Ecto neural progenitor cell (in vitro differentiated cells): ENCODE measurements around the gene MYO3B.
"Not testable (repeated sequence)": the region's sequence is repeated elsewhere in the genome, so short reads cannot be mapped to it uniquely, and the experiment has no call there.

Experiments
- DNase-seq: peaks from one replicate; pipeline ENCODE4 v3.0.0-alpha.2; 2018; ENCODE audit warnings: low spot score

Gene MYO3B

DNA sequence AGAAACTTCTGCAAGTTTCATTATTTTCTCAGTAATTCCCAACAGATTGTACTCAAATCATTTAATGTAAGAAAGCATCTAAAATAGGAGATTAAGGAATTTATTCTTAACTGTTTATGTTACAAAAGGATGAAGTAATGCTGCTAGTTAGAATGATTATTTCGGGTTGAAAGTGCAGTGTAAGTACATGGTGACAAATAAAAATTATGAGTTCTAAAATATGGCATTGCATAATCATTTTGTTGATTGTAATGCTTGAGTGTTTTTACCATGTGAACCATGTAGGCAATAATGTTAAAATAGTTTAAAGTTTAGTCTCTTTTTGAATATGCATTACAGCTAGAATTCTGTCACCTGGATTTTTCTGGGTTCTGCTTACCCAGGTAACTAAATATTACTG is 388.2 kb downstream of the MYO3B start:
- DNase-seq, result no peak

- DNase-seq, result no peak
These were observed 389.5 kb downstream of the MYO3B start for GRCh38 chr2:170567429-170567828.

DNA sequence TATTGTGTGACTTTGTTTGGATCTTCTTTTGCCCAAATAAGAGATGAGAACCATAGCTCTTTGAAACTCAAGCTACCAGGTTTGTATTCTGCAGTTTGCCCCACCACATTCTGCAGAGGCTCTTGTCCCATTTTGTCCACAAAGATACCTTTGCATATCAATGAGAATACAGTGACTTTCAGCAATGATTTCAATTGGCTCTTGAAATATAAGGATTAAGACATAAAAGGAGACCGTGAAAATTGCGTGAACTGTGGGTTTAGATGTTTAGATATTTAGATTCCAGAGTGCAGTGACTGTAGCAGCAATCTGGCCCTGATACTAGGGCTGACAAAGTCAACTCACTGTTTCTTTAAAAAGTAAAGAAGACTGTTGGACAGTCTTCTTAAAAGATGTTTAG is 390.6 kb downstream of the MYO3B start:
- no peak for DNase-seq

GRCh38 chr2:170571612-170572011 is 393.7 kb downstream of the MYO3B start:
- DNase-seq, result no peak

DNA sequence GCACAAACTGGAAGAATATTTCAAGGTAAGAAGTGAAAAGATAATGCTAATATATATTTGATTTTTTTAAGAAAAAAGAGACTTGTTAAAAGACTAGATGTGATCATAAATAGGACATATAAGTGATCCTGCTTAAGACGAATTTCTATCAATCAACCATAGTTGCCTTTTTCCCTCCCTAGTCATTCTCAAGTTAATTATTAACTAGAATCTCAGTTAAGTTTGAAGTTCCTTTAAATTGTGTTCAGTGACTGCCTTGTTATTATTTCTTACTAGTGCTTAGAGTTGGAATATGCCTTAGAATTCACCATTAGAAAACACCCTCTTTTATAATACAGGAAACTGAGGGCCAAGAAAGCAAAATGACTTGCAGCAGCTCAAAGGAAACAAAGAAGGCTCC is 395.7 kb downstream of the MYO3B start:
- no peak for DNase-seq

DNA sequence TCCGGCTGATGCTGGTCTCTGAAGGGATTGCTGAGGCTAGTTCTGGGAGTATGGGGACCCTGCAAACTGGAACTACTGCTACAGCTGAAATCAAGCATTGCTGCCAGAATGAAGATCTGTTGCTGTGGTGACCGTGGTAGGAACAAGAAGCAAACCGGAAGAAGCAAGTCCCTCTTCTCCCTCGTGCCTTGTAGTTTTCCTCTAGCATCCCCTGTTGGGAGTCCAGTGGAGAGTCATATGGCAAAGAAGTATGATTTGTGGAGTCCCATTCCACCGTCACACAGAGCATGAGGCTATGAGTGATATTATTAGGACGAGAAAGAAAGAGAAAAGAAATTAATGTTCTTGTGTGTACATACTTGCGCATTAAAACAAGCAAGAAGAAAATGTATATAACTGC is 398.3 kb downstream of the MYO3B start:
- DNase-seq, result no peak

GRCh38 chr2:170577356-170577755 is 399.4 kb downstream of the MYO3B start:
- no peak for DNase-seq

DNA sequence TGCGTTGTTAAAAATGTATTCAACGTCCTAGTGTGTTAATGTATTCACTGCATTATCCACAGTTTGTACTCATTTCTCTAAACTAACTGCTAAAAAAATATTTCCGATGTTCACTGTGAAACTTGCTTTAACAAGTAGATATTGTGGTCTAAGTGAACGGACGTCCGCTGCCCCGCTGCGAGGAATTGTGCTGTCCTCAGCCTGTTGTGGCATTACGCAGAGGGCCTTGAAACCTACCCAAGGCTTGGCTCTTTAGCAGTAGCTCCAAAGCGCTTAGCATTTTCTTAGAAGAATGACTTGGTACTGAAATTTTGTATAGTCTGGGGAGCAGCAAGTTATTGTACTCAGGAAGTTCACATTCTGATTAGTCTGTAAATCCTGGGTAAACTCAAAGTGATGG is 400.7 kb downstream of the MYO3B start:
- no peak for DNase-seq

GRCh38 chr2:170579511-170579910 is 401.6 kb downstream of the MYO3B start:
- no peak for DNase-seq

DNA sequence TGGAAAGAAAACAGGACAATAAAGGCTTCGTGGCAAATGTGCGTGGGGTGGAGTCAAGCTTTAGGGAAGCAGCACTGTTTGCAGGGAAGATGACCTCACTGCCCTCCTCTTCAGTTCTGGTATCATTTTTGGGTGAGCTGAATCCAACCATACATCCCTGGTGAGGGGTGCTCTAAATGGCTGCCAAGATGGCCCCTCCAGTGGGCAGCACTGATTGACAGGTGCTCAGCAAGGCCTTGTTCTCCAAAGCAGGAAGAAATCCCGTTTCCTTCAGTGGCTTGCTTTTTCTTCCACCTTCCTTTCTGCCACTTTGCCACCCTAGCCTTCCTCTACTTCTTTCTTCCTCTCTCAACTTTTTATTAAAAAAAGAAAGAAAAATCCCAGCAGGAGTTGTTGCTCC is 404.4 kb downstream of the MYO3B start:
- DNase-seq, result no peak

DNA sequence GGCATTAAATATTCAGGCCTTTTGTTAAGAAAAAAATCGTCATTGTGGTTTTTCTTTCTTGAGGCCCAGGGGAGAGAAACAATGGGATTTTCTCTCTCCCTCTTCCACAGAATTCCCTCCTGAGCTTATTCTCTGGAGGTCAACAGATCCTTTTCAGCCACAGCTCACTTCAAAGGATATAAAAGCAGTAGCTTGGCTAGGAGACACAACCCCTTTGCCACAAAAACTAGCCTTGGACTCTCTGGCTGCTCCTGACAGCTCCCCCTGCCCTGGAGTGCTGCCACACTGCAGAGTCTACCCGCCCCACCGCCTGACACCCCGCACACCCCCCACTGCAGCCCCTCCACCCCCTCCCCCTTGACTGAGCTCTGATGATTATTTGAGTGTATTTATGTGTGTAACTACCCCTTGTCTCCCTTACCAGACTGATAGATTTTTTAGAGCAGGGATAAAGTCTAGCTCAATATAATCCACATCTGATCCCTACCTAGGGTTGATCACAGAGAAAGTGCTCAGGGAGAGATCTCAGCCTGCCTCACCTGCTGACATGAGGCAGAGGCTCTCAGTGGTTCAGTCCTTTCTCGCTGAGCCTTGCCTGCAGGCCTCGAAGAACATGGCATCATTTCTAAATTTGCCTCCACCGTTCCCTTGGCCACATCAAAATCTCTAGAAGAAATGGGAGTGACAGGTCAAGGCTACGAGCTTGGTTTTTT is 405.0 kb downstream of the MYO3B start:
- DNase-seq, result no peak

DNA sequence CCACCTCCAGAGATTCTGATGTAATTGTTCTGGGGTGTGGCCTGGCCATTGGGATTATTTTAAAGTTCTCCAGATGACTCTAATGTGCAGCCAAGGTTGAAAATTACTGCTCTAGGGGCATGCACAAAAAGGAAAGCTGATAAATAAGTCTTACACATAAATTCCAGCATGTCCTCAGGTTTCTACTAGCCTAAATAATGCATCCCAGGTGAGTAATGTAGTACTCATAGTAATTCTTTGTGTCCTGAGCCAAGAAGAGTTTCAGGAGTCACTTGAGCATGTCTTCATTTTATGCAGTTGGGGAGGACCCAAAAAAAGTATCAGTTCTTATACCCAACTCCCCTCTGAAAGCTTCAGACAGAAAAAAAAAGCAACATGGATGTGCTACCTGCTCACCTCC is 407.1 kb downstream of the MYO3B start:
- DNase-seq, result no peak

GRCh38 chr2:170586571-170587095 is 408.7 kb downstream of the MYO3B start:
- no peak for DNase-seq

- DNase-seq, result no peak
These were observed 409.2 kb downstream of the MYO3B start for GRCh38 chr2:170587117-170587516.

DNA sequence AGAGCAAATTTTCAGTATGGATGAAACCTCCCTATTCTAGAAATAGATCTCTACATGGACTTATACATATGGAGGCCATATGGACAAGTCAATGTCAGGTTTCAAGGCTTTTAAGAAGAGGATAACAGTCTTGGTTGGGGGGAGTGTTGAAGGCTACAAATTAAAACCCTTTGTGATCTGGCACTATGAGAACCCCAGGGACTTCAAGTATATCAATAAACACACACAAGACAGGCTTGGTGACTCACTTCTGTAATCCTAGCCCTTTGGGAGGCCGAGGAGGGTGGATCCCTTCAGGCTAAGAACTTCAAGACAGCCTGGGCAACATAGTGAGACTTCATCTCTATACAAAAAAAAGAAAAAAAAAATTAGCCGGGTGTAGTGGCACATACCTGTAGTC is 410.0 kb downstream of the MYO3B start:
- DNase-seq, result no peak

DNA sequence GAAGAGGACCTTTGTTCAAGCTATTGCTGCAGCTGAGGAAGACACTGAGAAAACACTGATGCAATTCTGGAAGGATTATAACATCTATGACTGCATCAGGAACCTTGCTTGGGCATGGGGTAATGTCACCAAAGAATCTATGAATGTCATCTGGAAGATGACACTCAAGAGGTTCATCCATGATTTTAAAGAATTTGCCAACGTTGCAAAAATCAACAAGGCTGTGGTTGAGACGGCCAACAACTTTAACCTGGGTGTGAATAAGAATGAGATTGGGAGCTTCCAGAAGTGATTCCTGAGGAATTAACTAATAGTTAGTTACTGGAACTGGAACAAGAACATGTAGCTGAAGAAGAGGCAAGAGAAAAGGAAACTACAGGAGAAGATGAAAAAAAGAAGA is 410.8 kb downstream of the MYO3B start:
- DNase-seq, result no peak

DNA sequence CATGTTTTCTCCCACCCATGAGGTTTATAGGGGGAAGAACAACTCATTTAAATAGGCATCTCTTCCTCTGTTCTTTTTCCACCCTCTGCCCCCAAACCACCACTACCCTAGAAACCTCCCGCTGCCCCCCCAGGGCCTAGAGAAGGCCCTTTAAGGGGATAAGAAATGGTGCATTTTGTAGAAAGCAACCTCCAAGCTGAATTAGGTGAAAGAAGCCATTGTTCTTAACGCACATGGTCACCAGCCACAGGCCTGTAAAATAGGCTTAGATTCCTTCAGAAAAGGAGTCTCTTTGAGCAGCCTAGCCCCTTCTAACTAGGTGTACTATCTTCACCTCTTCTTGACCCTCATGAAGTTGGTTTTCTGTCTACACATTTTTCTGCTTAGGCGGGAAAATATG is 418.6 kb downstream of the MYO3B start:
- DNase-seq, result no peak

DNA sequence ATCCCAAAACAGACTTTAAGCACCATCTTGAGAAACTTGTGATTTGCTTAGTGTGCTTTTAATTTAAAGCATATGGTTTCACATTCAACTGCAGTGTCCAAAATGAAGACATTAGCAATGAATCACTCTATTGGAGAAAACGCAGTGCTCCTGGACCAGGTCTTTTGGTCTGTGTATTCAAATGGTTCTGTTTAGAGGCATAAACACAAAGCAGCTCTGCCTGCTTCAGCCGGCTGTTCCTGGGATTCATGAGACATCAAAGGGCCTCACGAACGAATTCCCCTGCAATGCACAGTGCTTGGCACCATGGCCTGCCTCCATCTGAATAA is 420.1 kb downstream of the MYO3B start:
- no peak for DNase-seq

DNA sequence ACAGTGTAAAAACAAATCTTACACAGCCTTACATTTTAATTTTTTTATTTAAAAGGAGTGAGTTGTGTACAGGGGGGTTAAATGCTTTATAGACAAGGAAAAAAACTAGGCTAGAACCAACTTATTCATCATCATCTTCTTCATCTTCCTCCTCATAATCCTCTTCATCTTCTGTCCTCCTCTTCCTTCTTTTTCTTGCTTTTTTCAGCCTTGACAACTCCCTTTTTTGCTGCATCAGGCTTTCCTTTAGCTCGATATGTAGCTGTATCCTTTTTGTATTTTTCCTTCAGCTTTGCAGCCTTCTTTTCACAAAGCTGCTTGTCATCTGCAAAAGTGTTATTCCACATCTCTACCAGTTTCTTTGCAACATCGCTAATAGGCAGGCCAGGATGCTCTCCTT is 423.5 kb downstream of the MYO3B start:
- no peak for DNase-seq

DNA sequence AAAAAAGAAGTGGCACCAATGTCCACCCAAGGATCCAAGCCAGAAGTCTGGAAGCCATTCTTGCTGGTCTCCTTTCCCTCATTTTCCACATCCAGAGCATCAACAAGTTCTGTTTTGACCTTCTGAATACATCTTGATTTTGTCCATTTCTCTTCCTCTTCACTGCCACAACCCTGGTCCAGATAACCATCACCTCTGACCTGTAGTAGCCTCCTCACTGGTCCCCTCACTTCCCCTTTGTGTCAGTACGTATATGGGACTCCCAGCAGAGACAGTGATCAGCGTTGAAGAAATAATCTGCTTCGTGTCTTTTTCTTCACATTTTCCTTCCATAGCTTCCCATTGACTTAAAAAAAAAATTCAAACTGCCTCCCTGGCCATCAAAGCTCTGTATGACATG is 427.9 kb downstream of the MYO3B start:
- no peak for DNase-seq

DNA sequence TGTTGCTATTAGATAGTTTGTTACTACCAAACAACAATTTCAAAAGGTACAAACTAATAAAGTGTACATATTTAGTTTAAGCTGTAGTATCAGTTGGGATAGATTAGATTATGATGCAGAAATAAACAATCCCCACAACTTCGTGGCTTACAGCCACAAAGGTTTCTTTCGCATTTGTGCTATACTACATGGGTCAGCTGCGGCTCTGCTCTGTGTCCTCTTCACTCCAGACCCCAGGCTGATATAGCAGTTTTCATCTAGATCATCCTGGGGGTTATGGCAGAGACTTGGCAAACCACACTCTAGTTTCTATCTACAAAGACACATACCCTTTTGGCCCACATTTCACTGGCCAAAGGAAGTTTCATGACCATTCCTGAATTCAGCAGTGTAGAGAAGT is 429.2 kb downstream of the MYO3B start:
- DNase-seq, result no peak

- no peak for DNase-seq
These were observed 432.7 kb downstream of the MYO3B start for GRCh38 chr2:170610615-170611014.

- DNase-seq, result not testable (repeated sequence)
These were observed 441.0 kb downstream of the MYO3B start for GRCh38 chr2:170618948-170619347.

- DNase-seq, result not testable (repeated sequence)
These were observed 457.1 kb downstream of the MYO3B start for GRCh38 chr2:170635094-170635493.

- no peak for DNase-seq
These were observed 461.7 kb downstream of the MYO3B start for GRCh38 chr2:170639635-170640034.
